NCI-H1417 treated with DMSO at 0.1 percent for 48 hours (cell line): Measurements from ENCODE around the gene MAPK8IP2.
"Not testable (repeated sequence)": the region's sequence is repeated elsewhere in the genome, so short reads cannot be mapped to it uniquely, and the experiment has no call there.

Experiments
- DNase-seq: peaks from one replicate; lab custom pipeline; 2025; lab: John Stamatoyannopoulos, UW

MAPK8IP2 gene

GRCh38 chr22:50635591-50635990 lies 35.0 kb downstream of the MAPK8IP2 start:
- DNase-seq = no peak

DNA sequence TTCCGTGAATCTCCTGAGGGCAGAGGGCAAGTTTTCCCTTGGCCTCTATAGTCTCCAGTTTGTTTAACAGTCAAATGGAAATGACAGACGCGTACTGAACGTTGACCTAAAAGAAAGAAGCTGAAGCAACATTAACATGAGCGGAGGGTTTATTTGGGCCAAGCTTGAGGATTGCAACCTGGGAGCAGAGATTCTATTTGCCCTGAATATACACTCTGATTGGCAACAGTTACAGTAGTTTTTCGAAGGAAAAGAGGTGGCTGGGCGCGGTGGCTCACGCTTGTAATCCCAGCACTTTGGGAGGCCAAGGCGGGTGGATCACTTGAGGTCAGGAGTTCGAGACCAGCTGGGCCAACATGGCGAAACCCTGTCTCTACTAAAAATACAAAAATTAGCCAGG lies 39.7 kb downstream of the MAPK8IP2 start:
- not testable (repeated sequence) for DNase-seq

DNA sequence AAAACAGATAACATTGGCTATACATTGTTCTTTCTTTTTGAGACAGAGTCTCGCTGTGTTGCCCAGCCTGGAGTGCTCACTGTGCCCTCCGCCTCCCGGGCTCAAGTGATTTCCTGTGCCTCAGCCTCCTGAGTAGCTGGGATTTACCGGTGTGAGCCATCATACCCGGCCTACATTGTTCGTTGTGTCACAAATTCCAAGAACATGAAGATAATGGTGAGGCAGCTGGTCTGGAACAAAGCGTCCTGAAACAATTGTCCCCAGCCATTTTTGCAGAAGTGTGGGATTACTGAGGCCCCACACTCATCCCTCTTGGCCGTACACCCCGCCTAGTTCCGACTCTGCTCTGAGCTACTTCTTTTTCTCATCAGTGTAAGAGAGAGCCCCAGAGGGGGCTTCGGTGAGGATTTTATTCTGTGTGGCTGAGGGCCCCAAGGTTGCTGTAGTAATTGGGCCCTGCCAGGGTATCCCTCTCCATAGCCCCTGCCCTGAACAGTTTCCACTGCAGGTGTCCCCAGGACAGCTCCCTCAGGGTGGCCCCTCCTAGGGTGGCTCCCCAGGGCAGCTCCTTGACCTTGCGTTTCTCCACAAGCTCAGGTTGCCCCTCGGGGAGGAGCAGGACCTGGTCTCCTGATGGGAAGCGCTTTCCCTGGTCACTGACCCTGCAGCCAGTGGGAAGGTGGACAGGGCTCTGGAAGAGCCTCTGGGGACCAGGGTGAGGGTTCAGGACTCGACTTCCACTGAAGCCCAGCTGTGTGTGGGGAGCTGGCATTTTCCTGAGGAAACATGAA lies 40.5 kb downstream of the MAPK8IP2 start:
- no peak for DNase-seq

DNA sequence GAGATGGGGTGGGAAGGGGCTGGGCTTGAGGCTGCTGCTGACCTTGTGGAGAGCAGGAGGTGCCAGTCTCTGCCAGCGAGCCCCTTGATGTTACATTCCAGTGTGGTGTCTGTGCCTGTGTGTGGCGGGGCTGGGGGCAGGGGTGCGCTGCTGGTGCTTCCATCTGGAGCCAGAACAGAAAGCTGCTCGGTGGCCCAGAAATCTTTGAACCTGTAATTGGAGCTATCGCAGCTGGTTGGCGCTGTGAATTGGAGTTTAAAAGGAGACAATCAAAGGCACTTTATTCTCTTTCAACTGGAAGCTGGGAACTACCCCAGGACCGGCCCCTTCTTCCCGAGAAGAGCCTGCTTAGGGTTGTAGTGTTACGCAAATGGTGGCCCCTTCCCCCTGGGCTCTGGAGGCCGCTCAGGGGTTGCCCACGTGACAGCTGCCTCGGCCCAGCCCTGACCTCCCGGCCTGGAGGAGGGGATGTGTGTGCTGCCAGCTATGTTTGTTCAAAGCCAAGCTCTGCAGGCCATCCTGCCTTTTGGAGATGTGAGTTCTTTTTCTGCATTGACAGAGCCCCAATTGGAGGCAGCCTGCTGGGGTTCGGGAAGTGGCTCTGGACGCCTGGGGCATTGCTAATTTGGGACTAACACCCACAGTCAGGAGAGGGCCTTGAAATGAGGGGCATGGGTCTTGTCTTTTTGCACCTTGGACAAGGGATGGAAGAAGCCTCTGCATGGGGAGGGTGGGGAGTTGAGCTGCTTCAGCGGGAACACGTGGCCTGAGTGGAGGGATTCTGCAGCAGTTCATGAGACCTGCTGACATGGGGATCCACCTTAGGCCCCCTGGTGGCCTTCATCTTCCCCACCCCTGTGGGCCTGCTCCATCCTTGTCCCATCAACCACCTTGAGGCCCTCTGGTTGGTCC lies 41.4 kb downstream of the MAPK8IP2 start:
- no peak for DNase-seq

- DNase-seq = not testable (repeated sequence)
Measured at GRCh38 chr22:50643021-50643820, 42.6 kb downstream of the MAPK8IP2 start.

- DNase-seq = not testable (repeated sequence)
Measured at GRCh38 chr22:50643821-50644101, 43.2 kb downstream of the MAPK8IP2 start.

DNA sequence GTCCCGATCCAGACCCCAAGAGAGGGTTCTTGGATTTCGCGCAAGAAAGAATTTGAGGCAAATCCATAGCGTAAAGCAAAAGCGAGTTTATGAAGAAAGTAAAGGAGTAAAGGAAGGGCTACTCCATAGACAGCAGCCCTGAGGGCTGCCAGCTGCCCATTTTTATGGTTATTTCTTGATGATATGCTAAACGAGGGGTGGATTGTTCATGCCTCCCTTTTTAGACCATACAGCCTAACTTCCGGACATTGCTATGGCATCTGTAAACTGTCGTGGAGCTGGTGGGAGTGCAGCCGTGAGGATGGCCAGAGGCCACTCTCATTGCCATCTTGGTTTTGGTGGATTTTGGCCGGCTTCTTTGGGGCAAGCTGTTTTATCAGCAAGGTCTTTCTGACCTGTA lies 52.7 kb downstream of the MAPK8IP2 start:
- DNase-seq = no peak

DNA sequence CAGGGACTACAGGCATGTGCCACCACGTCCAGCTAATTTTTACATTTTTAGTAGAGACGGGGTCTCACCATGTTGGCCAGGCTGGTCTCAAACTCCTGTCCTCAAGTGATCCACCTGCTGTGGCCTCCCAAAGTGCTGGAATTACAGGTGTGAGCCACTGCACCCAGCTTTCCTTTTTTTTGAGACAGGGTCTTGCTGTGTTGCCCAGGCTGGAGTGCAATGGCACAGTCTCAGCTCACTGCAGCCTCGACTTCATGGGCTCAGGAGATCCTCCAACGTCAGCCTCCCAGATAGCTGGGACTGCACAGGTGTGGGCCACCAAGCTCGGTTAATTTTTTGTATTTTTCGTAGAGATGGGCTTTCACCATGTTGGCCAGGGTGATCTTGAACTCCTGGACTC lies 54.1 kb downstream of the MAPK8IP2 start:
- not testable (repeated sequence) for DNase-seq

DNA sequence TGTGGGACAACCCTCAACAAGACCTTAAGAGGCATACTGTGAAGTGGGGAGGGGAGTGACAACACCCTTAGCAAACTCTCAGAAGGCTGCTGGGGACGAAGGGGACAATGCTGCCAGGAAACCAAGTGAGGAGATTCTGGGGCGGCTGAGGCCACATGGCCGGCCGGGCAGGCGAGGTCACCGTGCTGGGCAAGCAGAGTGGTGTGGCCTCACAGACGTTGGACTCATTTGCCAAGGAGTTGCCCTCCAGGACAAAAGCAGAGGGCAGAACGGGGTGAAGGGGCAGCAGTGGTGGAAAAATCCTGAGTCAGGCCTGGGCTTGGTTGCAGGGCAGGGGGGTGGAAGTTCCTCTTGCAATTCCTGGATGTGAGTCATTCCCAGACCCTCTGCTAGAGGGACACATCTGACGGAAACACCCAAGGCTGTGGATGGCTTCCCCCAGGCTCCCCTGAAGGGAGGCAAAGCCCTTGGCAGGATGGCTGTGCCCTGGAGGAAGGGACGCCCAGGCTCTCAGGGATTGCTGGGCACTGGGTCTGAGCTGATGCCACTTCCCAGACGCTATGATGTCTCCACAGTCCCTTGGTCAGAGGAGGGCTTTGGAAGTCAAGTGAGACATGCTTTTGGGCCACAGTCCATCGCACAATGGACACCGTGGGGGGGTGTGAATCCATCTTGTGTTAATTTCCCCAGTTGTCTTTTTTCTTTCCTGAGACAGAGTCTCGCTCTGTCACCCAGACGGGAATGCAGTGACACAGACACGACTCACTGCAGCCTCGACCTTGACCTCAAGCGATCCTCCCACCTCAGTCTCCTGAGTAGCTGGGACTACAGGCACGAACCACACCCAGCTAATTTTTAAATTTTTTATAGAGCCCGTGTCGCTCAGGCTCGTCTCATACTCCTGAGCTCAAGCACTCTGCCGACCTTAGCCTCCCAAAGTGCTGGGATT lies 55.8 kb downstream of the MAPK8IP2 start:
- no peak for DNase-seq

GRCh38 chr22:50657925-50658324 lies 57.3 kb downstream of the MAPK8IP2 start:
- no peak for DNase-seq

GRCh38 chr22:50659711-50660110 lies 59.1 kb downstream of the MAPK8IP2 start:
- DNase-seq = not testable (repeated sequence)

GRCh38 chr22:50660306-50660705 lies 59.7 kb downstream of the MAPK8IP2 start:
- no peak for DNase-seq
